SU-DHL-6 (cell line): ENCODE data around the gene NPBWR2.

Experiments used
- CTCF ChIP-seq: fragments of 200-600 bp; sonication (generic); IDR thresholded peaks from one replicate; pipeline ENCODE4 v1.5.1; 2017; ENCODE audit warnings: antibody characterized with exemption, mild to moderate bottlenecking, low read length, moderate library complexity; ENCODE audit not compliant: insufficient read depth, poor library complexity, severe bottlenecking
- EZH2phosphoT487 ChIP-seq: fragments of 200-600 bp; sonication (generic), shearing (Covaris generic); conservative IDR thresholded peaks from 2 replicates; pipeline ENCODE4 v1.6.1; 2018; ENCODE audit warnings: mild to moderate bottlenecking, antibody characterized with exemption, low read length, moderate library complexity, mixed read lengths

- TF ChIP-seq CTCF: no peak
- TF ChIP-seq EZH2phosphoT487: no peak
Measured at GRCh38 chr20:64139199-64140060, 32.1 kb upstream of the NPBWR2 start.
